Activated CD8-positive, alpha-beta memory T cell treated with anti-CD3 and anti-CD28 coated beads, Interleukin-2, amount 50 U/mL, for 48 hours (primary cell): ENCODE results near the gene CSF2RB.

Source experiments
- DNase-seq: peaks from one replicate; pipeline ENCODE4 v3.0.0-alpha.2; 2020

The CSF2RB gene

GRCh38 chr22:36922711-36923110 is 9.3 kb downstream of the CSF2RB start:
- DNase-seq = no peak

DNA sequence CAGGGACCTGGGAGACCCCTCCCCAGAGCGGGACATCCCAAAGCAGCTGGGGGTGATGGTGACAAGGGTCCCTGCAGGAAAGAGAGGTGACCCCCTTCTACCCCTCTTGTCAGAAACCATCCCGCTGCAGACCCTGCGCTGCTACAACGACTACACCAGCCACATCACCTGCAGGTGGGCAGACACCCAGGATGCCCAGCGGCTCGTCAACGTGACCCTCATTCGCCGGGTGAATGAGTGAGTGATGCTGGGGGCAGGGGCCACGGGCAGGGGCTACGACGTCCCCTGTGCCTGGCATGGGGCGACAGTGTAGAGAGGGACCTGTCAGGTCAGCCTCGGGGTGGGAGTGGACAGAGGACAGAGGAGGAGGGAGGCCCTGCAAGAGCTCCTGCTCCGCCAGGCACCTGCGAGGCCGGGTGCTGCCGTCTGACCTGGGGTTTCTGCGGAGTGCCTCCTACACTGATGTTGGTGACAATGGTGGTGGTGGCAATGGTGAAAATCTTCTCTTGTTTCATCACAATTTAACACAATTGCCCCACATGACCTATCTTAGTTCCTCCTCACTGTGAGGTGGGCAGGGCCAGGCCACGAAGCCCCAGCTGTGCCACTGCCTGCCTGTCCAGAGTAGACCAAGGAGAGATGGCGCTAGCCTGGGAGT is 9.8 kb downstream of the CSF2RB start:
- no peak for DNase-seq

DNA sequence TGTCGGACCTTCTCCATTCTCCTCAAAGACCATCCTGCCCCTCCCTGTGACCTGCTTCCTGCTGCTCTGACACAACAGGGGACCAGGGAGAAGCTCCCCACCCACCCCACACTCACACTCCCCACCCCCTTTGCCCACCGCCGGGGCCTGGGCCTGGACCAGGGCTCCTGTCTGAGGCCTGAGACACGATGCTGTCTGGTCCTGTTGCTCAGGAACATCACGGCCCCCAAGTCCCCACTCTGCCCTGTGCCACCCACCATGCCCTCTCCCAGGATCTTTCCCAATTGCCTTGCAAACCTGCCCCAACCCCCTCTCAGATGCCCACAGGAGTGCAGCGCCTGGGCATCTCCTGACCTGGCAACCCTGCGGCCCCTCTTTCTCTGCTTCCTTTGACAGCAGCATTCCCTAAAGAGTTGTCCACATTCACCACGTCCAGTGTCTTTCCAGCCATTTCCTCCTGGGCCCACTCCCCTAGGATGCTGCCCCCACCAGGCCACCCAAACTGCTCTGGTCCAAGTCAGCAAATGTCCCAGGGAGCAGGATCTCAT is 10.8 kb downstream of the CSF2RB start:
- no peak for DNase-seq

DNA sequence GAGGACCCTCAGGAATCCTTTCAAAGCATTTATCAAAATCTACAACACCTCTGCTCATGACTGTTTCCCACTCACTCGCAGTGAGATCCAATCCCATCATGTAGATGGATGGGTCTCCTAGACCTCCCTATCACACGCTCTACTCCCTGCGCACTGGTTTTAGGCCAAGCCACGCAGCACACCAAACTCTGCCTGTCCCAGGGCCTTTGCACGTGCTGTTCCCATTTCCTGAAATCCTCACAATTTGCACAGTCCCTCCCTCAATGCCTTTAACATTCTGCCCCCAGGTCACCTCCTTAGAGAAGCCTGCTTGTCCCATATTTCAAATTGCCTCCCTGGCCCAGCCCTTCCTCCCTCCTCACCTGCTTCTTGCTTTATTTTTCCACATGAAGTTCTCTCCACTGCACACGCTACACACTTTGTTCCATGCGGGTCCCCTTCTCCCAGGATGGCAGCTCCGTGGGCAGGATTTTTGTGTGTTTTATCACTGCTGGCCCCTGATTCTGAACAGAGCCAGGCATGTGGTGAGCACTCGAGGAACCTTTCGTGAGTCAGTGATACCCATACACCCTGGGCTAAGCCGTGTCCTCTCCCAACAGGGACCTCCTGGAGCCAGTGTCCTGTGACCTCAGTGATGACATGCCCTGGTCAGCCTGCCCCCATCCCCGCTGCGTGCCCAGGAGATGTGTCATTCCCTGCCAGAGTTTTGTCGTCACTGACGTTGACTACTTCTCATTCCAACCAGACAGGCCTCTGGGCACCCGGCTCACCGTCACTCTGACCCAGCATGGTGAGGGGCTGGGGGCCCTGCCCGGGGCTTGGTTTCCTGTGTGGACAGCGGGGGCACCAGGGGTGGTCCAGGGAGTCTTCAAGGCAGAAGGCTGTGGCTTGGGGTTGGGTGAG is 12.2 kb downstream of the CSF2RB start:
- no peak for DNase-seq

- DNase-seq = no peak
Measured at GRCh38 chr22:36926309-36926708, 12.9 kb downstream of the CSF2RB start.

- DNase-seq = no peak
Measured at GRCh38 chr22:36926721-36927435, 13.4 kb downstream of the CSF2RB start.

GRCh38 chr22:36927671-36928070 is 14.2 kb downstream of the CSF2RB start:
- DNase-seq = no peak

- DNase-seq = no peak
Measured at GRCh38 chr22:36928196-36928595, 14.8 kb downstream of the CSF2RB start.

- no peak for DNase-seq
Measured at GRCh38 chr22:36928786-36929535, 15.5 kb downstream of the CSF2RB start.

DNA sequence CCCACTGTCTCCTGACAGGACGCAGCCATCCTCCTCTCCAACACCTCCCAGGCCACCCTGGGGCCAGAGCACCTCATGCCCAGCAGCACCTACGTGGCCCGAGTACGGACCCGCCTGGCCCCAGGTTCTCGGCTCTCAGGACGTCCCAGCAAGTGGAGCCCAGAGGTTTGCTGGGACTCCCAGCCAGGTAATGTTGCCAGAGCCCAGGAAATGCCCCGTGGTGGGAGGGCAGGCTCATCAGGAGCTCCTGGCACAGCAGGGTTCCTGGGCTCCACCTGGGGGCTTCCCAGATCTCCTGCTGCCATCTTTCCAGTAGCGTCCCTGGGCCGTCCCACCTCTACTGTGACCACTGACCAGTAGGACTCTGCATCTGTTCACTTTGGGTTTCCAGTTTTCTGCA is 16.2 kb downstream of the CSF2RB start:
- DNase-seq = peak; percentile 40

GRCh38 chr22:36930041-36930935 is 16.9 kb downstream of the CSF2RB start:
- no peak for DNase-seq

DNA sequence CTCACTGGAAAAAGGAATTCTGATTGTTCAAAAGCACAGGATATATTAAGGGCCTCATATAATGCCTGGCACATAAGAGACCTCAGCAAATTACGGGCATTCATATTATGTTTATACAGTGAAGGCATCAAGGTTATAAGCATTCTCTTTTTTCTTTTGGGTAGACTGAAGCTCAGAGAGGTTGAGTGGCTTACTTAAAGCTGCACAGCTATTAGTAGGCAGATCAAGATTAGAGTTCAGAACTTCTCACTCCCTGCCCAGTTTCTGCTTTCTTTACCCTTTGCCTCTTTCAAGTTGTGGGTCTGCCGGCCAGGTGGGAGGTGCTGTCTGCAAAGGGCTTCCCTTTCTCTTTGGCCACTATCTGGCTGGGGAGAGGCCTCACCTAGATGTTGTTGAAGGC is 18.0 kb downstream of the CSF2RB start:
- DNase-seq = no peak

DNA sequence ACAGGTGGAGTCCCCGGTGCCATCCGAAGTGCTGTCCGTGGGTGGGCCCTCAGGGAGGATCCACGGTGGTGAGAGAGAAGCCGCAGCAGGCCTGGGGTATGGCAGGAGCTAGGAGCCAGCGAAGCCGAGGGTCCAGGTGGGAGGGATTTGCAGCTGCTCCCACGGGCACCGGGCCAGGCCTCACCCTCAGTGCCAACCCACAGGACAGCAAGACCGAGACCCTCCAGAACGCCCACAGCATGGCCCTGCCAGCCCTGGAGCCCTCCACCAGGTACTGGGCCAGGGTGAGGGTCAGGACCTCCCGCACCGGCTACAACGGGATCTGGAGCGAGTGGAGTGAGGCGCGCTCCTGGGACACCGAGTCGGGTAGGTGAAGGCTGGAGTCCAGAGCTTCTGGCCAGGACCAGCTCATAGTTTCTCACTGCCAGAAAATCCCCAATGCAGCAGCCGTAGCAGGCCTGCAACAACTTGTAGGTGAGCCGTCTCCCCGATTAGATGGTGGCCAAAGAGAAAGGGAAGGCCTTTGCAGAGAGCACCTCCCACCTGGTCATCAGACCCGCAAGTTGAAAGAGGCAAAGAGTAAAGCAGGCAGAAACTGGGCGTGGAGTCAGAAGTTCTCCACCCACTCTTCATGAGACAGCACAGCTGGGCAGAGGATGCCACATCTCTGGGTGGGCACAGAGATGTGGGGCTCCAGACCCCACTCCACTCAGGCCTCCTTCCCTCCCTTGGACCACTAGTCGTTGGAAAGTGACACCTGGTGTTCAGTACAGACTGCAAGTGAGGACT is 20.4 kb downstream of the CSF2RB start:
- DNase-seq = no peak

- DNase-seq = peak; percentile 38
Measured at GRCh38 chr22:36934418-36935312, 21.2 kb downstream of the CSF2RB start.

- DNase-seq = no peak
Measured at GRCh38 chr22:36935313-36935610, 21.8 kb downstream of the CSF2RB start.

GRCh38 chr22:36935694-36936093 is 22.3 kb downstream of the CSF2RB start:
- DNase-seq = peak; percentile 28

GRCh38 chr22:36936362-36937116 is 23.1 kb downstream of the CSF2RB start:
- peak; percentile 37 for DNase-seq

DNA sequence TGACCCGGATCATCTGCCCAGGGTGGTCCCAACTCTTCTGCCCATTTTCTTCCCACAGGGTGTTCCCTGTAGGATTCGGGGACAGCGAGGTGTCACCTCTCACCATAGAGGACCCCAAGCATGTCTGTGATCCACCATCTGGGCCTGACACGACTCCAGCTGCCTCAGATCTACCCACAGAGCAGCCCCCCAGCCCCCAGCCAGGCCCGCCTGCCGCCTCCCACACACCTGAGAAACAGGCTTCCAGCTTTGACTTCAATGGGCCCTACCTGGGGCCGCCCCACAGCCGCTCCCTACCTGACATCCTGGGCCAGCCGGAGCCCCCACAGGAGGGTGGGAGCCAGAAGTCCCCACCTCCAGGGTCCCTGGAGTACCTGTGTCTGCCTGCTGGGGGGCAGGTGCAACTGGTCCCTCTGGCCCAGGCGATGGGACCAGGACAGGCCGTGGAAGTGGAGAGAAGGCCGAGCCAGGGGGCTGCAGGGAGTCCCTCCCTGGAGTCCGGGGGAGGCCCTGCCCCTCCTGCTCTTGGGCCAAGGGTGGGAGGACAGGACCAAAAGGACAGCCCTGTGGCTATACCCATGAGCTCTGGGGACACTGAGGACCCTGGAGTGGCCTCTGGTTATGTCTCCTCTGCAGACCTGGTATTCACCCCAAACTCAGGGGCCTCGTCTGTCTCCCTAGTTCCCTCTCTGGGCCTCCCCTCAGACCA is 24.0 kb downstream of the CSF2RB start:
- peak; percentile 30 for DNase-seq
